Measurements from ENCODE around the gene MACF1. TPM values are rescaled to one million over a fixed set of nuclear protein-coding genes. Genes with fewer than 3 reads are reported as not detected.

The MACF1 gene
- total RNA-seq, 1 donor from 2014 or later, result 694 TPM

- H3K4me1 Mint-ChIP-seq (ENCODE audit: low read depth, unreplicated experiment), result peaks cover 68% of the 10 kb centered on the region
- Histone ChIP-seq H4K20me1 (ENCODE audit: insufficient read depth, low read length) (peaks cover 59% of the 10 kb centered on the region), H3K9ac (ENCODE audit: low read length) (peak overlapping the region; percentile 82), H3K27ac (ENCODE audit: low read depth, low read length) (peak overlapping the region; percentile 10), H3K9me3 (ENCODE audit: insufficient read depth, low read depth, low read length) (no peaks in the 10 kb centered on the region), H3K4me1 (ENCODE audit: insufficient read depth, low read length) (peaks cover 76% of the 10 kb centered on the region), H2AFZ (ENCODE audit: low read depth, low read length) (no peak overlapping the region), H3K79me2 (ENCODE audit: insufficient read depth, low read length) (peaks cover 87% of the 10 kb centered on the region), H3K4me3 (ENCODE audit: insufficient read depth, low read depth, low read length) (peak overlapping the region; percentile 83), H3K36me3 (ENCODE audit: insufficient read depth, low read length) (peaks cover 12% of the 10 kb centered on the region), H3K4me2 (ENCODE audit: low read length) (peak overlapping the region; percentile 96), H3K27me3 (ENCODE audit: insufficient read depth, low read length) (no peaks in the 10 kb centered on the region)
- H3K4me3 Mint-ChIP-seq (ENCODE audit: unreplicated experiment), result peak overlapping the region; percentile 82
- no peak for FAIRE-seq
- H3K36me3 Mint-ChIP-seq (ENCODE audit: low read depth, unreplicated experiment), result peaks cover 3% of the 10 kb centered on the region
- peak overlapping the region; percentile 15 for H3K27ac Mint-ChIP-seq (ENCODE audit: unreplicated experiment)
- no peaks in the 10 kb centered on the region for H3K9me3 Mint-ChIP-seq (ENCODE audit: unreplicated experiment)
- DNase-seq (ENCODE audit: low read depth), result peak; percentile 88
- TF ChIP-seq CTCF (IDR thresholded peaks at IDR 0.05; ENCODE audit: insufficient read depth, low read depth, low read length) (peak; percentile 95), EZH2 (IDR thresholded peaks at IDR 0.05; ENCODE audit: insufficient read depth, low read length) (no peak)
- H3K27me3 Mint-ChIP-seq (ENCODE audit: low read depth, unreplicated experiment), result no peaks in the 10 kb centered on the region
Measured at GRCh38 chr1:39410915-39411436, 206.5 kb downstream of the MACF1 start.

GRCh38 chr1:39411526-39412478 lies 207.3 kb downstream of the MACF1 start:
- no peaks in the 10 kb centered on the region for H3K9me3 ChIP-seq (ENCODE audit: insufficient read depth, low read depth, low read length)
- H3K4me1 Mint-ChIP-seq (ENCODE audit: low read depth, unreplicated experiment), result peaks cover 70% of the 10 kb centered on the region
- peaks cover 75% of the 10 kb centered on the region for H3K4me1 ChIP-seq (ENCODE audit: insufficient read depth, low read length)

More at GRCh38 chr1:39411526-39412478, 207.3 kb downstream of the MACF1 start:
- peak overlapping the region; percentile 83 for H3K4me3 ChIP-seq (ENCODE audit: insufficient read depth, low read depth, low read length)
- Mint-ChIP-seq H3K27me3 (ENCODE audit: low read depth, unreplicated experiment) (no peaks in the 10 kb centered on the region), H3K36me3 (ENCODE audit: low read depth, unreplicated experiment) (peaks cover 6% of the 10 kb centered on the region), H3K27ac (ENCODE audit: unreplicated experiment) (peak overlapping the region; percentile 15), H3K9me3 (ENCODE audit: unreplicated experiment) (no peaks in the 10 kb centered on the region), H3K4me3 (ENCODE audit: unreplicated experiment) (peak overlapping the region; percentile 82)
- H3K79me2 ChIP-seq (ENCODE audit: insufficient read depth, low read length), result peaks cover 90% of the 10 kb centered on the region
- H3K27ac ChIP-seq (ENCODE audit: low read depth, low read length), result peak overlapping the region; percentile 10
- H3K9ac ChIP-seq (ENCODE audit: low read length), result peak overlapping the region; percentile 82
- H3K36me3 ChIP-seq (ENCODE audit: insufficient read depth, low read length), result peaks cover 13% of the 10 kb centered on the region
- DNase-seq (ENCODE audit: low read depth) (no peak), FAIRE-seq (no peak)
- peaks cover 68% of the 10 kb centered on the region for H4K20me1 ChIP-seq (ENCODE audit: insufficient read depth, low read length)
- peak overlapping the region; percentile 96 for H3K4me2 ChIP-seq (ENCODE audit: low read length)
- no peak for TF ChIP-seq CTCF (IDR thresholded peaks at IDR 0.05; ENCODE audit: insufficient read depth, low read depth, low read length)
- TF ChIP-seq EZH2 (IDR thresholded peaks at IDR 0.05; ENCODE audit: insufficient read depth, low read length), result no peak
- no peak overlapping the region for H2AFZ ChIP-seq (ENCODE audit: low read depth, low read length)
- no peaks in the 10 kb centered on the region for H3K27me3 ChIP-seq (ENCODE audit: insufficient read depth, low read length)
